NOMO-1 (cell line): ENCODE data around the gene OR52A1.
"Not testable (repeated sequence)": the region's sequence is repeated elsewhere in the genome, so short reads cannot be mapped to it uniquely, and the experiment has no call there.

ENCODE experiments used
- DNase-seq, 2 experiments: peaks; one replicate each; lab custom pipeline; 2025; ENCODE audit not compliant: unreplicated experiment in 2 of 2; lab: John Stamatoyannopoulos, UW

OR52A1 gene

DNA sequence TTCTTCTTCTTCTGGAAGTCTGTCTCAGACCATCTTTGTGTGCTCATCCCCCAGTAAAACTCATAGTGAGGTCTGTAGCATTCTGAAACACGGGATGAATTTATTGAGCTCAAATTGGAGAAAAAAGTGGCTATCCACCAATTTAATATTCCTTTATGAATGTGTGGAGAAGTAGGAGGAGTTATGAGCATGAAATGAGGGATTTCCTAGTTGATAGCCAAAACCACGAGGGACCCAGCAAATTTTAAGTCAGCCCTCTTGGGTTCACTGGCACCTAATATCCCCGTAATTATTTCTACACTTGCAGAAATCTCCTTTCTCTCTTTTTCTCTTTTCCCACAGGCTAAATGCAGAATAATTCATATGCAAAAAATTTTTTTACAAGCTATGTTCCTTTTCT, at the start of gene OR52A1:
Gene OR52A1, minus strand, starts transcription at position 101 of the 400 bp plus-strand sequence. CDS start 2,388 bp downstream, outside the sequence.
- no peak for DNase-seq

GRCh38 chr11:5203366-5203765, 48.8 kb upstream of the OR52A1 start:
- DNase-seq, result no peak

- DNase-seq, result no peak
Observed at GRCh38 chr11:5200582-5200981, 46.0 kb upstream of the OR52A1 start, which contains the start of gene OR51V1. Gene OR51V1 (minus strand): TSS chr11:5200682. CDS start chr11:5200682, 0 bp downstream.

DNA sequence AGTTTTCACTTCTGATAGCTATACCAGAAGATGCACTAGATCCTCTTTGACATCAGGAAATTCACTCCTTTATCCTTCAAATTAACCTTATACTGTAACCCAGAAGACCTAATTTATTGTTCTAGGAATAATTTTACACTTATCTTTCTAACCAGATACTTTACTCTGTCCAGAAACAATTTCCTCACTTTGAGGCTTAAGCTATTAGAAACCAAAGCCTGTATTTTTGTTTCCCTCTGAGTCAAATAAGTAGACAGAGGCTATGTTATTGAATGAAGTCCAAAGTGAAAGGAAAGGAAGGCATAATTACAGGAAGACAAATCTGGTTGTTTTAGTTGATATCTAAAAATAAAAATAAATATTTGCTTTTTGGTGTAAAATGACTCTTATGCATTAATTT, 43.7 kb upstream of the OR52A1 start:
- DNase-seq, result no peak

GRCh38 chr11:5197536-5197935, 43.0 kb upstream of the OR52A1 start:
- DNase-seq, result no peak

GRCh38 chr11:5196731-5197130, 42.2 kb upstream of the OR52A1 start:
- no peak for DNase-seq

DNA sequence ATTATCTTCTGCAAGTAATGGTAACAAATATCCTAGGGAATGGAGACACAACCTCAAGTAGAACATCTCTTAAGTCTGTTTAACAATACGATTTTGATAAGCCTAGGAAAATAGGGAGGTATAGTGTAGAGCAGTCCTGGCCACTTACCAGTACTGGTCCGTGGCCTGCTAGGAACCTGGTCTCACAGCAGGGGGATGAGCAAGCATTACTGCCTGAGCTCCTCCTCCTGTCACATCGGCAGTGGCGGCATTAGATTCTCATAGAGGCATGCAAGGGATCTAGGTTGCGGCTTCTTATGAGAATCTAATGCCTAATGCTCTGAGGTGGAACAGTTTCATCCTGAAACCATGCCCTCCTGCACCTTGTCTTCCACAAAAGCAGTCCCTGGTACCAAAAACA, 41.5 kb upstream of the OR52A1 start:
- DNase-seq, result no peak

GRCh38 chr11:5192738-5193137, 38.2 kb upstream of the OR52A1 start:
- no peak for DNase-seq

DNA sequence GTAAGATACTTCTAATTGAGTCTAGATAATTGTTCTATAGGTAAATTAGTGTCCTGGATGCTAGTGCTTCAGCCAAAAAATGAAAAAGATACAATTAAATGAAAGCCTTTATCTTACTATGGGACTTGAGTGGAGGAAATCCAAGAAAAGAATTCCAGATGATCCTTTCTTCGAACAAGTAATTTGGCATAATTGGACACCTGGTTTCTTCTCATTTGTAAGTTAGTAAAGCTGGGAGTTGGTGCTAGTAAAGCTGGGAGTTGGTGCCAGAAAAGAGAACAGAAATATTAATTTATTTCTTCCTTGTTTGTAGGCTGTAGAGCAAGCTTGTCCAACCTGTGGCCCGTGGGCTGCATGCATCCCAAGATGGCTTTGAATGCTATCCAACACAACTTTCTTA, 33.6 kb upstream of the OR52A1 start:
- DNase-seq, result no peak

- no peak for DNase-seq
Observed at GRCh38 chr11:5178046-5178837, 23.7 kb upstream of the OR52A1 start.

GRCh38 chr11:5174934-5175333, 20.4 kb upstream of the OR52A1 start:
- no peak for DNase-seq

DNA sequence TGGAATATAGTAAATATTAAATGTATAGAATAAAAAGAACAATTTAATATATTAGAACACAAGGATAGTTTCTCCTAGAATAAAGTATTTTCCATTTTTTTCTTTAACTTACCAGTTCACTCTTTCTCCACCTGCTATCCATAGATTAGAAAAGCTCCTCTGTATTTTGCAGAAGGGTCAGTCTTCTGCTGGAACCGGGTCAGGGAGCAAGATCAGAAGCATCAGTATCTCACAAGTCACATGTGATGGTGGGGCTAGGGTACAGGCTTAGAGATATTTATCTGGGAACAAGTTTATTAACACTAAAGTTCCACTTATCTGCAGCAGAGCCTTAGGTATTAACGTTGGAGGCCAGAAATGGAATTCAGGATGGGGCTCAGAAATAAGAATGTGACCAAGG, 17.3 kb upstream of the OR52A1 start:
- no peak for DNase-seq

GRCh38 chr11:5165898-5166297, 11.3 kb upstream of the OR52A1 start:
- DNase-seq, result not testable (repeated sequence)

DNA sequence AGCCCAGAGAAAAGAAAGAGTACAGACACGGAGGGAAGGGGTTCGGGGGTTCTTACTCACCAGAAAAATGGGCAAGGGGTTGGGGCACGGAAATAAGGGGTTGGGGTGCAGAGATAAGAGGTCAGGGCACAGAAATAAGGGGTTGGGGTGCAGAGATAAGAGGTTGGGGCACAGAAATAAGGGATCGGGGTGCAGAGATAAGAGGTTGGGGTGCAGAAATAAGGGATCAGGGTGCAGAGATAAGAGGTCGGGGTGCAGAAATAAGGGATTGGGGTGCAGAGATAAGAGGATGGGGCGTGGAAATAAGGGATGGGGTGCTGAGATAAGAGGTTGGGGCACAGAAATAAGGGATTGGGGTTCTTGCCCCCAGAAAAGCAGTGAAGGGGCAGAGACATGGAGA, 10.2 kb upstream of the OR52A1 start:
- not testable (repeated sequence) for DNase-seq

DNA sequence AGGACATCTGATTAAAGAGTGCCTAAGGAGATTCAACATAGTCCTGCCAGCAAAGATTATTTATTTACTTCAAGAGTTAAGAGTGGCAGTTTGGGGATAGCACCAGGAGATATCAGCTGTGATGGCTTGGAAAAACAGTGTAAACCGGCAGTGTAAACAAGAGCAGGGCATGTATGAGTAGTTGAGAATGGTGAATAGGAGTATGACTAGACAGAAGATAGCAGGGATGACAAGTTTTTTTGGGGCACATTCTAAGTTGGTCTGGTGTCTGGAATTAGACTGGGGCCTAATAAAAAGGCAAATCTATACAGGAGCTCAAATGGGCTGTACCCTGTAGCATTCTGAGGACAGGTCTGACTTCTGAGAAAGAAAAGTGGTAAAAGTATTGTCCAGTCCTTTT, 6.5 kb upstream of the OR52A1 start:
- DNase-seq, result not testable (repeated sequence)

DNA sequence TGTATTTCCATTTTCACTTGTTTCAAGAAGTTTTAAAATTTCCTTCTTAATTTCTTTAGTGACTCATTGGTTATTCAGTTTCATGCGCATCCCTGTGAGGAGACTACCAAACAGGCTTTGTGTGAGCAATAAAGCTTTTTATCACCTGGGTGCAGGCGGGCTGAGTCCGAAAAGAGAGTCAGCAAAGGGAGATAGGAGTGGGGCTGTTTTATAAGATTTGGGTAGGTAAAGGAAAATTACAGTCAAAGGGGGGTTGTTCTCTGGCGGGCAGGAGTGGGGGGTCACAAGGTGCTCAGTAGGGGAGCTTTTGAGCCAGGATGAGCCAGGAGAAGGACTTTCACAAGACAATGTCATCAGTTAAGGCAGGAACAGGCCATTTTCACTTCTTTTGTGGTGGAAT, 5.7 kb upstream of the OR52A1 start:
- not testable (repeated sequence) for DNase-seq

DNA sequence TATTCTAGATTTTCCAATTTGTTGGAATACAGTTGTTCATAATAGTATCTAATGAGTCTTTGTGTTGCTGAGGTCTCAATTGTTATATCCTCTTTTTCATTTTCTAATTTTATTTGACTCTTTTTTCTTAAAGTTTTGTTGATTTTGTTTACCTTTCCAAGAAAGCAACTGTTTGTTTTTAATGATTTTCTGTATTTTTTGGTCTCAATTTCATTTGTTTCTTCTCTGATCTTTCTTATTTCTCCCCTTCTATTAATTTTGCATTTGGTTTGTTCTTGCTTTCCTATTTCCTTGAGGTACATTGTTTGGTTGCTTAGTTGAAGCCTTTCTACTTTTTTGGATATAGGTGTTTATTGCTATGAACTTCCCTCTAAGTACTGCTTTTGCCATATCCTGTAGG, 5.2 kb upstream of the OR52A1 start:
- no peak for DNase-seq

DNA sequence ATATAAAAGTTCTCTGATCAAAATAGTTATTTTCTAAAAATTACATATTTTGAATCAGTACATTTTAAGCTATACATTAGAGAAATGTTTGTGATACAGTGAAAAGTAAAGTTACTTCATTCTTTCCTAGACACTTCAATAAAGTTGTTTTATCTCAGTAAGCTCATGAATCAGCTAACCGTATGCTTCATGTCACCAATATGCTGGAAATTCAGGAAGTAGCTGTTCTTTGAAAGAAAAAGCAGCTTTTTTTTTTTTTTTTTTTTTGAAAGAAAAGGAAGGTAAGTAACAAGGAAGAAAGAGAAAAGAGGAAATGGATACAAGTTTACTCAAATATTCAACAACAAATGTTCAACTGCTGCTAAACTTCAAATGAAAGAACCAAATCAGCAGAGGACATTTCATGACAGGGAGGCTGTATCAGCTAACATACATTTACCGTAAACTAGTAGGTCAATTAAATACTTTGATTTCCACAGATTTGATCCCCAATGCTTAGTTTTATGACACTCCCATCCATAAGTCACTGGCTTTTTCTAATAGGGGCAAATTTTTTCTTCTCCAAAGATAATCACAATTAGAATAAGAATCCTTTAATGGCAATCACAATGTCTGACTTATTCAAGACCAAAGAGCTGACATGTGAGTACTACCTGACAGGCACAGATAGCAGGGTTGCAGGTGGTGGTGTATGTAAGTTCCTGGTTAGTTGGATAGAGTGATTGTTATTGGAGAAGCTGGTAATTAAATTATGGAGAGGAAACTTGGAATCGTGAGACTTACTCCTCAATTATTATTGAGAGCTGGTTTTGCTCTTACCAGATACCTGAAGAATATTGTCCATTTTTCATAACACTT, 754 bp downstream of the OR52A1 start:
- DNase-seq, result no peak

DNA sequence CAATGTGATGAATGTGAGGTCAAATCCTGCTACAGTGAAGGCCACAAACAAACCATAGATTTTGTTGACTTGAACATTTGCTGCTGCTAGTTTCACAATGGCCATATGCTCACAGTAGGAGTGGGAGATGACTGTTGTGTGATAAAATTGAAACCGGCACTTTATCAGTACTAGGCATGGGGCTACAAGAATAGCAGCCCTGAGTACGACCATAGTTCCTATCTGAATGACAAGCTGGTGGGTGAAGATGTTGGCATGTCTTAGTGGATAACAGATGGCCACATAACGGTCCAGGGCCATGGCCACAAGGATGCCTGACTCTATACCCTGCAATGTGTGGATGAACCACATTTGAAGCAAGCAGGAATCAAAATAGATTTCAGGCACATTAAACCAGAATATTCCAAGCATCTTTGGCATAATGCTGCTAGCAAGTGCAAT, 2.8 kb downstream of the OR52A1 start:
- no peak for DNase-seq

- not testable (repeated sequence) for DNase-seq
Observed at GRCh38 chr11:5144206-5144605, 10.4 kb downstream of the OR52A1 start.

- no peak for DNase-seq
Observed at GRCh38 chr11:5137996-5138395, 16.6 kb downstream of the OR52A1 start, which contains the start of gene OR52A5. Gene OR52A5 (minus strand): TSS chr11:5138356. CDS start chr11:5132642, 5,714 bp downstream.

GRCh38 chr11:5137014-5137413, 17.5 kb downstream of the OR52A1 start:
- DNase-seq, result no peak
